HFFc6 (cell line): ENCODE data around the gene KRT6A. TPM values are rescaled to one million over a fixed set of nuclear protein-coding genes. Genes with fewer than 3 reads are reported as not detected.
A peak's percentile ranks its signal among the peaks of the same experiment; 100 is the strongest.

Experiments
- DNase-seq: peaks from one replicate; pipeline ENCODE4 v3.0.0-alpha.2; 2018
- H3K27ac Mint-ChIP-seq: 2 replicates; pipeline ENCODE4 v1.8.0; 2020; ENCODE audit warnings: mild to moderate bottlenecking, mixed read lengths
- H3K27me3 Mint-ChIP-seq: 2 replicates; pipeline ENCODE4 v1.8.0; 2021; ENCODE audit warnings: mild to moderate bottlenecking, moderate library complexity, mixed read lengths; ENCODE audit not compliant: insufficient read depth
- H3K36me3 Mint-ChIP-seq: 2 replicates; pipeline ENCODE4 v1.8.0; 2021; ENCODE audit warnings: low read depth, mixed read lengths
- H3K4me1 Mint-ChIP-seq: 2 replicates; pipeline ENCODE4 v1.8.0; 2020; ENCODE audit warnings: low read depth, mixed read lengths
- H3K4me3 Mint-ChIP-seq: 2 replicates; pipeline ENCODE4 v1.8.0; 2020; ENCODE audit warnings: mild to moderate bottlenecking, moderate library complexity, mixed read lengths
- H3K9me3 Mint-ChIP-seq: 2 replicates; pipeline ENCODE4 v1.8.0; 2020; ENCODE audit warnings: mild to moderate bottlenecking, mixed read lengths
- total RNA-seq, 6 experiments: library from RNA; stranded (reverse); fragmentation: NEBNext Ultra II Directional; extraction: Animal tissue kit (Norgen Biotek cat#: 25700); gene quantifications; 2 replicates in 1 of 6; 3 replicates in 5 of 6; pipeline ENCODE4 v1.2.3, GENCODE V29; 2021
- TF ChIP-seq, protein P1 (sequence below): fragments of 200-600 bp; sonication (generic); IDR thresholded peaks from 2 replicates; pipeline ENCODE4 v1.5.0; 2021; ENCODE audit warnings: antibody characterized with exemption, mild to moderate bottlenecking

KRT6A gene
- total RNA-seq, 6 experiments from 2014 or later: not detected

- peaks cover 59% of the 10 kb centered on the region for H3K27me3 Mint-ChIP-seq
- no peaks in the 10 kb centered on the region for H3K9me3 Mint-ChIP-seq
- no peak overlapping the region for H3K27ac Mint-ChIP-seq
Measured at GRCh38 chr12:52524898-52525591, 32.0 kb upstream of the KRT6A start.

DNA sequence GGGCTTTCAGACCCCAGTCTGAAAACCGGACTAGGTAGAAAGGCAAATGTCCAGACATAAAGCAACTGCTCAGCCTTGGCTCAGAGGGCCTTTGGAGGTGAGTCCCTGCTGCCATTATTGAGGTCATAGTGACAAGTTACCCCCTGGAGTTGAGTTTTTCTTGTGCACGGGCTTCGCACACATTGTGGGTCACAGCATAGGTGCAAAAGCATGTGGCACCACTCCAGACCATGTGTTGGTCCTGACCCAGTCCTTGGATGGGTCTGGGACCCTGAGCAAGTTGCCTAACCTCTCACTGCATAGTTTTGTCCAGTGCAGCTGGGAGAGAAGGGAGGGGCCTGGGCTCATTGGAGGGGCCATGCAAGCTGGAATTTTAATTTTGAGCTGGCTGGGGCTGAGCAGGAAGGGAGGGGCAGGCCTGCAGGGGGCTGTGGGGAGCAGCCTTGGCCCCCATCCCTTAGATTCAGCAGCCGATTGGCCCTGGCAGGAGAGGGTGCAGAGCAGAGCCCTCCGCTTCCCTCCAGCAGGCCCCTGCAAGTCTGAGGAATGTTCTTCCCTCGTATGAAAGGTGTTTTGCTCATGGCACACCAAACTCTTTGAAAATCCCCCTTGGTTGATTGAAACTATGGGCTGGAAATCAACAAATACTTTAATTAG, 31.3 kb upstream of the KRT6A start:
- peaks cover 56% of the 10 kb centered on the region for H3K27me3 Mint-ChIP-seq
- no peaks in the 10 kb centered on the region for H3K9me3 Mint-ChIP-seq
- DNase-seq: no peak
- peaks cover 19% of the 10 kb centered on the region; the same call in 1 of the 2 replicates for H3K4me1 Mint-ChIP-seq
- H3K36me3 Mint-ChIP-seq: no peaks in the 10 kb centered on the region
- H3K27ac Mint-ChIP-seq: no peak overlapping the region
- TF ChIP-seq, protein P1, sequence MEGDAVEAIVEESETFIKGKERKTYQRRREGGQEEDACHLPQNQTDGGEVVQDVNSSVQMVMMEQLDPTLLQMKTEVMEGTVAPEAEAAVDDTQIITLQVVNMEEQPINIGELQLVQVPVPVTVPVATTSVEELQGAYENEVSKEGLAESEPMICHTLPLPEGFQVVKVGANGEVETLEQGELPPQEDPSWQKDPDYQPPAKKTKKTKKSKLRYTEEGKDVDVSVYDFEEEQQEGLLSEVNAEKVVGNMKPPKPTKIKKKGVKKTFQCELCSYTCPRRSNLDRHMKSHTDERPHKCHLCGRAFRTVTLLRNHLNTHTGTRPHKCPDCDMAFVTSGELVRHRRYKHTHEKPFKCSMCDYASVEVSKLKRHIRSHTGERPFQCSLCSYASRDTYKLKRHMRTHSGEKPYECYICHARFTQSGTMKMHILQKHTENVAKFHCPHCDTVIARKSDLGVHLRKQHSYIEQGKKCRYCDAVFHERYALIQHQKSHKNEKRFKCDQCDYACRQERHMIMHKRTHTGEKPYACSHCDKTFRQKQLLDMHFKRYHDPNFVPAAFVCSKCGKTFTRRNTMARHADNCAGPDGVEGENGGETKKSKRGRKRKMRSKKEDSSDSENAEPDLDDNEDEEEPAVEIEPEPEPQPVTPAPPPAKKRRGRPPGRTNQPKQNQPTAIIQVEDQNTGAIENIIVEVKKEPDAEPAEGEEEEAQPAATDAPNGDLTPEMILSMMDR: no peak
- H3K4me3 Mint-ChIP-seq: no peak overlapping the region

More at GRCh38 chr12:52524898-52525591, 32.0 kb upstream of the KRT6A start:
- DNase-seq: no peak
- H3K36me3 Mint-ChIP-seq: no peaks in the 10 kb centered on the region
- H3K4me1 Mint-ChIP-seq: peaks cover 19% of the 10 kb centered on the region; the same call in 1 of the 2 replicates
- TF ChIP-seq, protein P1: no peak
- no peak overlapping the region for H3K4me3 Mint-ChIP-seq

DNA sequence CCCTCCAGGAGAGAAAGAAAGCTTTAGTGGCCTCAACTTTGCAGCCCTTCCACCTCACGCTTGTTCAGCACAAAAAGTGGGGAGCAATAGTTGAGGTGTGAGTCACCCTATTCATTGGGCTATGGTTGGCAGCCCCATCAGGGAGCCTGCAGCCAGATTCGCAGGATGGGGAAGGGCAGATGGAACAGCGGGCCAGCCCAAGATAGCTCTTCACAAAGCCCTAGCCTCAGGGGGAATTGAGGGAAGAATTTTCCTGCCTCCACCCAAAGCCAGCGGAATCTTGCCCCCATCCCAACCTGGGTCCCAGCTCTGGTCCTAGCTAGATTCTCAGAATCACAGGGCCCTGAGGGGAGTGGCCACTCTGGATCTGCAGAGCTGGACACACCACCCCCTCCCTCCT, 30.8 kb upstream of the KRT6A start:
- Mint-ChIP-seq H3K4me1 (peaks cover 19% of the 10 kb centered on the region; the same call in 1 of the 2 replicates), H3K27ac (no peak overlapping the region), H3K9me3 (no peaks in the 10 kb centered on the region), H3K36me3 (no peaks in the 10 kb centered on the region), H3K4me3 (no peak overlapping the region; the same call in 1 of the 2 replicates), H3K27me3 (peaks cover 56% of the 10 kb centered on the region)
- peak; percentile 43 for DNase-seq
- TF ChIP-seq, protein P1: no peak

GRCh38 chr12:52522346-52523011, 29.4 kb upstream of the KRT6A start:
- H3K4me3 Mint-ChIP-seq: no peak overlapping the region; the same call in 1 of the 2 replicates
- peak; percentile 16 for DNase-seq
- TF ChIP-seq, protein P1: no peak
- no peaks in the 10 kb centered on the region for H3K36me3 Mint-ChIP-seq
- no peaks in the 10 kb centered on the region for H3K9me3 Mint-ChIP-seq
- H3K4me1 Mint-ChIP-seq: peaks cover 19% of the 10 kb centered on the region; the same call in 1 of the 2 replicates
- peaks cover 50% of the 10 kb centered on the region for H3K27me3 Mint-ChIP-seq
- H3K27ac Mint-ChIP-seq: no peak overlapping the region

GRCh38 chr12:52521568-52522266, 28.7 kb upstream of the KRT6A start:
- TF ChIP-seq, protein P1: no peak
- Mint-ChIP-seq H3K27me3 (peaks cover 45% of the 10 kb centered on the region), H3K4me1 (peaks cover 19% of the 10 kb centered on the region; the same call in 1 of the 2 replicates), H3K9me3 (no peaks in the 10 kb centered on the region), H3K4me3 (no peak overlapping the region; the same call in 1 of the 2 replicates), H3K27ac (no peak overlapping the region), H3K36me3 (no peaks in the 10 kb centered on the region)
- DNase-seq: peak; percentile 53
